Neural crest cell (in vitro differentiated cells): Measurements from ENCODE around the gene IL6. TPM values are rescaled to one million over a fixed set of nuclear protein-coding genes. Genes with fewer than 3 reads are reported as not detected.
"Not testable (repeated sequence)": the region's sequence is repeated elsewhere in the genome, so short reads cannot be mapped to it uniquely, and the experiment has no call there.

ENCODE experiments used
- DNase-seq: peaks from one replicate; pipeline ENCODE4 v3.0.0; 2021; ENCODE audit warnings: low read depth, mixed read lengths, low spot score
- H3K27ac Mint-ChIP-seq: one replicate; pipeline ENCODE4 v1.8.0; 2021; ENCODE audit warnings: mild to moderate bottlenecking, mixed read lengths; ENCODE audit not compliant: unreplicated experiment
- H3K27me3 Mint-ChIP-seq: 2 replicates; pipeline ENCODE4 v1.8.0; 2021; ENCODE audit warnings: low read depth, mild to moderate bottlenecking, mixed read lengths
- H3K36me3 Mint-ChIP-seq: 2 replicates; pipeline ENCODE4 v1.8.0; 2021; ENCODE audit warnings: low read depth, mild to moderate bottlenecking, mixed read lengths
- H3K4me1 Mint-ChIP-seq: 2 replicates; pipeline ENCODE4 v1.8.0; 2021; ENCODE audit warnings: mixed read lengths
- H3K4me3 Mint-ChIP-seq: one replicate; pipeline ENCODE4 v1.8.0; 2021; ENCODE audit warnings: mild to moderate bottlenecking, mixed read lengths
- H3K9me3 Mint-ChIP-seq: 2 replicates; pipeline ENCODE4 v1.8.0; 2021; ENCODE audit warnings: mixed read lengths
- total RNA-seq: library from RNA; stranded (reverse); gene quantifications from 2 replicates; pipeline ENCODE4 v1.2.1, GENCODE V29; 2021
- TF ChIP-seq, protein P1 (sequence below): fragments of 200-600 bp; sonication (generic); conservative IDR thresholded peaks from 2 replicates; pipeline ENCODE4 v1.5.0; 2021; ENCODE audit warnings: antibody characterized with exemption, mild to moderate bottlenecking

The IL6 gene
- total RNA-seq, 1 donor from 2014 or later = not detected

DNA sequence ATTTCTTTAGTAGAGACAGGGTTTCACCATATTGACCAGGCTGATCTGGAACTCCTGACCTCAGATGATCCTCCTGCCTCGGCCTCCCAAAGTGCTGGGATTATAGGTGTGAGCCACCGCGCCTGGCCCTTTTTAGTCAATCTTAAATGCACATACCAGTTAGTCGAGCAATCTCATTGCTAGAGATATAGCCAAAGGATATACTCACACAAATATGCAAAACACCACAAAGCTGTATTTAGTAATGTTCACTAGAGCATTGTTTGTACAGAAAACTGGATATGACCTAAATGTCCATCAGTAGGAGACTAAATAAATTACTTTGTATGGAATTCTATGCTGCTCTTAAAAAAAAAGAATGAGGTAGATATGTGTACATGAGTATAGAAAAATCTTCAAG lies 24.5 kb upstream of the IL6 start:
- TF ChIP-seq, protein P1, sequence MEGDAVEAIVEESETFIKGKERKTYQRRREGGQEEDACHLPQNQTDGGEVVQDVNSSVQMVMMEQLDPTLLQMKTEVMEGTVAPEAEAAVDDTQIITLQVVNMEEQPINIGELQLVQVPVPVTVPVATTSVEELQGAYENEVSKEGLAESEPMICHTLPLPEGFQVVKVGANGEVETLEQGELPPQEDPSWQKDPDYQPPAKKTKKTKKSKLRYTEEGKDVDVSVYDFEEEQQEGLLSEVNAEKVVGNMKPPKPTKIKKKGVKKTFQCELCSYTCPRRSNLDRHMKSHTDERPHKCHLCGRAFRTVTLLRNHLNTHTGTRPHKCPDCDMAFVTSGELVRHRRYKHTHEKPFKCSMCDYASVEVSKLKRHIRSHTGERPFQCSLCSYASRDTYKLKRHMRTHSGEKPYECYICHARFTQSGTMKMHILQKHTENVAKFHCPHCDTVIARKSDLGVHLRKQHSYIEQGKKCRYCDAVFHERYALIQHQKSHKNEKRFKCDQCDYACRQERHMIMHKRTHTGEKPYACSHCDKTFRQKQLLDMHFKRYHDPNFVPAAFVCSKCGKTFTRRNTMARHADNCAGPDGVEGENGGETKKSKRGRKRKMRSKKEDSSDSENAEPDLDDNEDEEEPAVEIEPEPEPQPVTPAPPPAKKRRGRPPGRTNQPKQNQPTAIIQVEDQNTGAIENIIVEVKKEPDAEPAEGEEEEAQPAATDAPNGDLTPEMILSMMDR = no peak
- Mint-ChIP-seq H3K36me3 (no peaks in the 10 kb centered on the region), H3K27ac (no peak overlapping the region)

DNA sequence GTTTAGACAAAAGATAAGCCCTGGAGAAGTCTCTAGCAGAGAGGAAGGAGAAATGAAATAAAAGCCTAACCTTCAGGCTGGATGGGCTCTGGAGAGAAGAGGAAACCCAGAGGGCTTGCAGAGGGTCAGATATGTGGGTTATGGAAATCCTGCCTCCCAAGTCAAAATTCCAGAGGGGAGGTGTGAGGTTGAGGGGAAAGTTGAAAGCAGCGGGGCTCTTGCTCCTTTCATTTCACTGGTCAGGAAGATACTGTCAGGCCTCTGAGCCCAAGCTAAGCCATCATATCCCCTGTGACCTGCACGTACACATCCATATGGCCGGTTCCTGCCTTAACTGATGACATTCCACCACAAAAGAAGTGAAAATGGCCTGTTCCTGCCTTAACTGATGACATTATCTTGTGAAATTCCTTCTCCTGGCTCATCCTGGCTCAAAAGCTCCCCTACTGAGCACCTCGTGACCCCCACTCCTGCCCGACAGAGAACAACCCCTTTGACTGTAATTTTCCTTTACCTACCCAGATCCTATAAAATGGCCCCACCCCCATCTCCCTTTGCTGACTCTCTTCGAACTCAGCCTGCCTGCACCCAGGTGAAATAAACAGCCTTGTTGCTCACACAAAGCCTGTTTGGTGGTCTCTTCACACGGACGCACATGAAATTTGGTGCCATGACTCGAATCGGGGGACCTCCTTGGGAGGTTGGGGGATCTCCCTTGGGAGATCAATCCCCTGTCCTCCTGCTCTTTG lies 23.7 kb upstream of the IL6 start:
- not testable (repeated sequence) for H3K4me1 Mint-ChIP-seq, H3K9me3 Mint-ChIP-seq, H3K27me3 Mint-ChIP-seq, H3K4me3 Mint-ChIP-seq, DNase-seq, H3K27ac Mint-ChIP-seq, H3K36me3 Mint-ChIP-seq

More for the DNA sequence above, 24.5 kb upstream of the IL6 start:
- H3K9me3 Mint-ChIP-seq = no peaks in the 10 kb centered on the region
- H3K4me3 Mint-ChIP-seq = no peak overlapping the region
- H3K27me3 Mint-ChIP-seq = no peaks in the 10 kb centered on the region
- H3K4me1 Mint-ChIP-seq = peaks cover 3% of the 10 kb centered on the region
- no peak for DNase-seq

DNA sequence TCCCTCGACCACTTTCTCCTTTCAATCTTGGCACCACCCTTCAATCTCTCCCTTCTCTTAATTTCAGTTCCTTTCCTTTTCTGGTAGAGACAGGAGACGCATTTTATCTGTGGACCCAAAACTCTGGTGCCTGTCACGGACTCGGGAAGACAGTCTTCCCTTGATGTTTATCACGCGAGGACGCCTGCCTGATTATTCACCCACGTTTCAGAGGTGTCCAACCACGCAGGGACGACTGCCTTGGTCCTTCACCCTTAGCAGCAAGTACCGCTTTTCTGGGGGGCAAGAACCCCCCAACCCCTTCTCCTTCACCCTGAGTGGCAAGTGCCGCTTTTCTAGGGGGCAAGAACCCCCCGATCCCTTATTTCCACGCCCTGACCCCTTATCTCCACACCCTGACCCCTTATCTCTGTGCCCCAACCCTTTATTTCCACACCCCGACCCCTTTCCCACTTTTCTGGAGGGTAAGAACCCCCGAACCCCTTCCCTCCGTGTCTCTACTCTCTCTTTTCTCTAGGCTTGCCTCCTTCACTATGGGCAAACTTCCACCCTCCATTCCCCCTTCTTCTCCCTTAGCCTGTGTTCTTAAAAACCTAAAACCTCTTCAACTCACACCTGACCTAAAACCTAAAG lies 22.9 kb upstream of the IL6 start:
- H3K9me3 Mint-ChIP-seq, DNase-seq, H3K4me3 Mint-ChIP-seq, H3K4me1 Mint-ChIP-seq, H3K36me3 Mint-ChIP-seq, H3K27me3 Mint-ChIP-seq: not testable (repeated sequence)
- peak overlapping the region; percentile 64 for H3K27ac Mint-ChIP-seq

DNA sequence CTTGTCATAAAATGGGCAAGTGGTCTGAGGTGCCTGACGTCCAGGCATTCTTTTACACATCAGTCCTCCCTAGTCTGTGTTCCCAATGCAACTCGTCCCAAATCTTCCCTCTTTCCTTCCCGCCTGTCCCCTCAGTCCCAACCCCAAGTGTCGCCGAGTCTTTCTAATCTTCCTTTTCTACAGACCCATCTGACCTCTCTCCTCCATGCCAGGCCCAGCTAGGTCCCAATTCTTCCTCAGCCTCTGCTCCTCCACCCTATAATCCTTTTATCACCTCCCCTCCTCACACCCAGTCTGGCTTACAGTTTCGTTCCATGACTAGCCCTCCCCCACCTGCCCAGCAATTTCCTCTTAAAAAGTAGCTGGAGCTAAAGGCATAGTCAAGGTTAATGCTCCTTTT lies 22.3 kb upstream of the IL6 start:
- H3K4me1 Mint-ChIP-seq, H3K9me3 Mint-ChIP-seq, H3K27ac Mint-ChIP-seq, H3K36me3 Mint-ChIP-seq, DNase-seq, H3K27me3 Mint-ChIP-seq, H3K4me3 Mint-ChIP-seq: not testable (repeated sequence)

DNA sequence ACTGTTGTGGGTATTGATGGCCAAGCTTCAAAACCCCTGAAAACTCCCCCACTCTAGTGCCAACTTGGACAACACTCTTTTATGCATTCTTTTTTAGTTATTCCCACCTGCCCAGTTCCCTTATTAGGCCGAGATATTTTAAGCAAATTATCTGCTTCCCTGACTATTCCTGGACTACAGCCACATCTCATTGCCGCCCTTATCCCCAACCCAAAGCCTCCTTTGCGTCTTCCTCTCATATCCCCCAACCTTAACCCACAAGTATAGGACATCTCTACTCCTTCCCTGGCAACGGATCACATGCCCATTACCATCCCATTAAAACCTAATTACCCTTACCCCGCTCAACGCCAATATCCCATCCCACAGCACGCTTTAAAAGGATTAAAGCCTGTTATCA lies 21.1 kb upstream of the IL6 start:
- not testable (repeated sequence) for H3K4me3 Mint-ChIP-seq, H3K27ac Mint-ChIP-seq, H3K27me3 Mint-ChIP-seq, H3K4me1 Mint-ChIP-seq, DNase-seq, H3K36me3 Mint-ChIP-seq, H3K9me3 Mint-ChIP-seq

DNA sequence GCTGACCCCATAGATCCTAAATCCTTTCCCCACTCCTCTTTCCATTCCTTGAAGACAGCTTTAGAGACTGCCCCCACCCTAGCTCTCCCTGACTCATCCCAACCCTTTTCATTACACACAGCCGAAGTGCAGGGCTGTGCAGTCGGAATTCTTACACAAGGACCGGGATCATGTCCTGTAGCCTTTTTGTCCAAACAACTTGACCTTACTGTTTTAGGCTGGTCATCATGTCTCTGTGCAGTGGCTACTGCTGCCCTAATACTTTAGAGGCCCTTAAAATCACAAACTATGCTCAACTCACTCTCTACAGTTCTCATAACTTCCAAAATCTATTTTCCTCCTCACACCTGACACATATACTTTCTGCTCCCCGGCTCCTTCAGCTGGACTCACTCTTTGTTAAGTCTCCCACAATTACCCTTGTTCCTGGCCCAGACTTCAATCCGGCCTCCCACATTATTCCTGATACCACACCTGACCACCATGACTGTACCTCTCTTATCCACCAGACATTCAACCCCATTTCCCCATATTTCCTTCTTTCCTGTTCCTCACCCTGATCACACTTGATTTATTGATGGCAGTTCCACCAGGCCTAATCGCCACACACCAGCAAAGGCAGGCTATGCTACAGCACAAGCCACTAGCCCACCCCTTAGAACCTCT lies 19.8 kb upstream of the IL6 start:
- H3K4me1 Mint-ChIP-seq, H3K27ac Mint-ChIP-seq, H3K9me3 Mint-ChIP-seq, H3K27me3 Mint-ChIP-seq, H3K36me3 Mint-ChIP-seq, DNase-seq, H3K4me3 Mint-ChIP-seq: not testable (repeated sequence)

DNA sequence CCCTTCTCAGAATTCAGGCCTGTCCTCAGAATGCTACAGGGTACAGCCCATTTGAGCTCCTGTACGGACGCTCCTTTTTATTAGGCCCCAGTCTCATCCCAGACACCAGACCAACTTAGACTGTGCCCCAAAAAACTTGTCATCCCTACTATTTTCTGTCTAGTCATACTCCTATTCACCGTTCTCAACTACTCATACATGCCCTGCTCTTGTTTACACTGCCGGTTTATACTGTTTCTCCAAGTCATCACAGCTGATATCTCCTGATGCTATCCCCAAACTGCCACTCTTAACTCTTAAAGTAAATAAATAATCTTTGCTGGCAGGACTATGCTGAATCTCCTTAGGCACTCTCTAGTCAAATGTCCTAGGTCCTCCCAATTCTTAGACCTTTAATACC lies 18.8 kb upstream of the IL6 start:
- not testable (repeated sequence) for H3K4me1 Mint-ChIP-seq, H3K27me3 Mint-ChIP-seq, H3K36me3 Mint-ChIP-seq, DNase-seq, H3K9me3 Mint-ChIP-seq, H3K4me3 Mint-ChIP-seq, H3K27ac Mint-ChIP-seq

DNA sequence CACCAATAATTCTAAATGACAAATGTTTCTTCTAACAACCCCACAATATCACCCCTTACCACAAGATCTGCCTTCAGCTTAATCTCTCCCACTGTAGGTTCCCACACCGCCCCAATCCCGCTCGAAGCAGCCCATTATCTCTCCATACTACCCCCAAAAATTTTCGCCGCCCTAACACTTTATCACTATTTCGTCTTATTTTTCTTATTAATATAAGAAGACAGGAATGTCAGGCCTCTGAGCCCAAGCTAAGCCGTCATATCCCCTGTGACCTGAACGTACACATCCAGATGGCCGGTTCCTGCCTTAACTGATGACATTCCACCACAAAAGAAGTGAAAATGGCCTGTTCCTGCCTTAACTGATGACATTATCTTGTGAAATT lies 18.3 kb upstream of the IL6 start:
- DNase-seq, H3K27ac Mint-ChIP-seq, H3K36me3 Mint-ChIP-seq, H3K27me3 Mint-ChIP-seq, H3K9me3 Mint-ChIP-seq, H3K4me3 Mint-ChIP-seq, H3K4me1 Mint-ChIP-seq: not testable (repeated sequence)

DNA sequence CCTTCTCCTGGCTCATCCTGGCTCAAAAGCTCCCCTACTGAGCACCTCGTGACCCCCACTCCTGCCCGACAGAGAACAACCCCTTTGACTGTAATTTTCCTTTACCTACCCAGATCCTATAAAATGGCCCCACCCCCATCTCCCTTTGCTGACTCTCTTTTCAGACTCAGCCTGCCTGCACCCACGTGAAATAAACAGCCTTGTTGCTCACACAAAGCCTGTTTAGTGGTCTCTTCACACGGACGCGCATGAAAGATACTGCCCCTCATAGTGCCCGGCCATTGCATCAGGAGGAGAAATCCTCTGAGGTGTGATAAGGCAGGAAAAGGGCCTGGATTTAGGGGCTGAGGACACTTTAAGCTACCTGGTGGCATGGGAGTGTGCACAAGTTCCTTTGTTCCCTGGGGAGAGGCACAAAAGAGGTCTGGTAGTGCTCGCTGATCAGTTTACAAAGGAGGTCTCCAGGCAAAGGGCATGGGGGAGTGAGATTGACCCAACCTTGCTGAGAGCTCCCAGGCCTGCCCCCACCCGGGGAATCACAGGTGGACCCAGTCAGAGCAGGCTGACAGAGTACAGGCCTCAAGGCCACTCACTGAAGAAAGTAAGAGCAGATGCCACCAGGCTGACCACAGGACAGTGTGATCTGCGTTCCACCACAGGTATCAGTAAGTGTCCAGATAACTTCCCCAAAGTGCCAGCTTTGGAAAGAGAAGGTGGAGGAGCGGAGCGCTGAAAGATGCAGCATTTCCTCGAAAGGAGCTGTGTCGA lies 17.8 kb upstream of the IL6 start:
- not testable (repeated sequence) for H3K4me1 Mint-ChIP-seq, H3K9me3 Mint-ChIP-seq, H3K27me3 Mint-ChIP-seq, H3K27ac Mint-ChIP-seq, H3K36me3 Mint-ChIP-seq, H3K4me3 Mint-ChIP-seq, DNase-seq
